HepG2 (cell line): ENCODE data around the gene PLSCR5. TPM values are rescaled to one million over a fixed set of nuclear protein-coding genes. Genes with fewer than 3 reads are reported as not detected.

Experiments
- AKNA ChIP-seq: sonication (generic); formaldehyde crosslinking; IDR thresholded peaks from 2 replicates; pipeline ENCODE4 v1.4.0; 2020; ENCODE audit warnings: missing genetic modification reagents, borderline replicate concordance
- DMTF1 ChIP-seq: sonication (generic); formaldehyde crosslinking; IDR thresholded peaks from 2 replicates; pipeline ENCODE4 v1.4.0; 2020; ENCODE audit warnings: mild to moderate bottlenecking, missing genetic modification reagents
- EP300 ChIP-seq, 3 experiments: sonication (generic) in 1 of 3; formaldehyde crosslinking in 1 of 3; IDR thresholded peaks; 2 replicates each; pipeline versions ENCODE4 v1.5.1 to v1.6.1; 2011 to 2020; ENCODE audit warnings: low read depth in 2 of 3, low read length in 2 of 3, borderline replicate concordance in 1 of 3, improper control_type of control experiment in 1 of 3, mild to moderate bottlenecking in 1 of 3, missing genetic modification reagents in 1 of 3, moderate library complexity in 1 of 3
- FOXM1 ChIP-seq: sonication (generic); formaldehyde crosslinking; IDR thresholded peaks from 2 replicates; pipeline ENCODE4 v1.5.0; 2020; ENCODE audit warnings: missing genetic modification reagents
- MXD4 ChIP-seq: IDR thresholded peaks from 2 replicates; pipeline ENCODE4 v1.6.1; 2016; ENCODE audit warnings: mild to moderate bottlenecking, missing biosample characterization, missing genetic modification reagents
- NBN ChIP-seq: fragments of 450-650 bp; conservative IDR thresholded peaks from 2 replicates; pipeline ENCODE4 v1.6.1; 2017
- NCOA5 ChIP-seq: sonication (generic); formaldehyde crosslinking; IDR thresholded peaks from 2 replicates; pipeline ENCODE4 v1.4.0; 2020; ENCODE audit warnings: missing genetic modification reagents
- PRPF4 ChIP-seq: fragments of 200-400 bp; formaldehyde crosslinking; IDR thresholded peaks from 2 replicates; pipeline ENCODE4 v1.6.1; 2016; ENCODE audit warnings: low read length, low read depth; ENCODE audit not compliant: poor library complexity, severe bottlenecking
- RARG ChIP-seq: sonication (generic); formaldehyde crosslinking; IDR thresholded peaks from 2 replicates; pipeline ENCODE4 v1.4.0; 2020; ENCODE audit warnings: low read depth, mild to moderate bottlenecking, missing genetic modification reagents
- SRY ChIP-seq: sonication (generic); formaldehyde crosslinking; IDR thresholded peaks from 2 replicates; pipeline ENCODE4 v1.8.0; 2022; ENCODE audit warnings: mild to moderate bottlenecking, missing genetic modification reagents
- ZNF337 ChIP-seq: sonication (generic); formaldehyde crosslinking; IDR thresholded peaks from 2 replicates; pipeline ENCODE4 v1.5.1; 2020; ENCODE audit warnings: missing genetic modification reagents, low read depth, mild to moderate bottlenecking, borderline replicate concordance
- ZNF414 ChIP-seq: sonication (generic); formaldehyde crosslinking; IDR thresholded peaks from 2 replicates; pipeline ENCODE4 v1.5.0; 2020; ENCODE audit warnings: missing genetic modification reagents
- polyA plus RNA-seq, 8 experiments: library from polyadenylated mRNA; depleted of rRNA in 3 of 8; stranded (reverse) in 7 of 8; unstranded in 1 of 8; fragments of >200 nt; fragmentation: Illumina TruSeq in 4 of 8; extraction: Trizol in 4 of 8; gene quantifications; 2 replicates each; pipeline versions ENCODE4 v1.2.1 to v1.2.3, GENCODE V29; 2011 to 2016; ENCODE audit warnings: low read depth in 4 of 8, missing spikeins in 1 of 8, mixed read lengths in 1 of 8; ENCODE audit not compliant: insufficient read depth in 1 of 8
- total RNA-seq, 5 experiments: library from RNA; depleted of rRNA; stranded (reverse); fragments of >200 nt; fragmentation: Illumina TruSeq; extraction: Trizol; gene quantifications; 2 replicates each; pipeline ENCODE4 v1.2.3, GENCODE V29; 2016; ENCODE audit warnings: low read depth in 1 of 5
- TF ChIP-seq, protein P1 (sequence below): sonication (generic); formaldehyde crosslinking; IDR thresholded peaks from 2 replicates; pipeline ENCODE4 v1.4.0; 2020; ENCODE audit warnings: missing genetic modification reagents
- TF ChIP-seq, protein P2 (sequence below): sonication (generic); formaldehyde crosslinking; IDR thresholded peaks from 2 replicates; pipeline ENCODE4 v1.8.1; 2023; ENCODE audit warnings: mild to moderate bottlenecking, moderate library complexity, missing genetic modification reagents
- TF ChIP-seq, protein P3 (sequence below): sonication (generic); formaldehyde crosslinking; IDR thresholded peaks from 2 replicates; pipeline ENCODE4 v1.5.1; 2020; ENCODE audit warnings: mild to moderate bottlenecking, moderate library complexity, missing genetic modification reagents

The PLSCR5 gene
- total and polyA plus RNA-seq, 2 of the 13 experiments (the other 11 are each of a cell fraction or from before 2014, with no cell fraction given): 0.50 TPM; not detected in 1

DNA sequence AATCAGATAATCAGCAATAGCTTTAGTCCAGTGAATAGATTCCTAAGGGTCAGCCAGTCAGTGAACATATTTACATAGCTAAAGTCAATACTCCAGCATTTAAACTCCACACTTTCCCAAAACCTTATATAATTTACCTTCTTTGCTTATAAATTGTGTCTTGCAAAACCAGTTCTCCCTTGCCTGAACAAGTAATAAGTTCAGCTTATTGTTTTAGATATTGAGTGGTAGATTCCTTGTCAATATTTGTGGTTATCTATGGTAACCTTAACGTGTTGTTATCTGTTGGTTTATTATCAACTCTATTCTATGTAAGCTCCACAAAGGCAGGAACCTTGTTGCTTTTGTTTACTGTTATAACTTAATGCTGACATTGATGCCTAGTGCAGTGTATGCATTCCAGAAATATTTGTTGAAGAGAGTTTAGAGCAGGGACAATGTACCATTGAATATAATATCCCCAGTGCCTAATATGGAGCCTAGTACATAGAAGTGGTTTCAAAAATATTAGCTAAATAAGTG is 24.0 kb downstream of the PLSCR5 start (continued):
- TF ChIP-seq, protein P1, sequence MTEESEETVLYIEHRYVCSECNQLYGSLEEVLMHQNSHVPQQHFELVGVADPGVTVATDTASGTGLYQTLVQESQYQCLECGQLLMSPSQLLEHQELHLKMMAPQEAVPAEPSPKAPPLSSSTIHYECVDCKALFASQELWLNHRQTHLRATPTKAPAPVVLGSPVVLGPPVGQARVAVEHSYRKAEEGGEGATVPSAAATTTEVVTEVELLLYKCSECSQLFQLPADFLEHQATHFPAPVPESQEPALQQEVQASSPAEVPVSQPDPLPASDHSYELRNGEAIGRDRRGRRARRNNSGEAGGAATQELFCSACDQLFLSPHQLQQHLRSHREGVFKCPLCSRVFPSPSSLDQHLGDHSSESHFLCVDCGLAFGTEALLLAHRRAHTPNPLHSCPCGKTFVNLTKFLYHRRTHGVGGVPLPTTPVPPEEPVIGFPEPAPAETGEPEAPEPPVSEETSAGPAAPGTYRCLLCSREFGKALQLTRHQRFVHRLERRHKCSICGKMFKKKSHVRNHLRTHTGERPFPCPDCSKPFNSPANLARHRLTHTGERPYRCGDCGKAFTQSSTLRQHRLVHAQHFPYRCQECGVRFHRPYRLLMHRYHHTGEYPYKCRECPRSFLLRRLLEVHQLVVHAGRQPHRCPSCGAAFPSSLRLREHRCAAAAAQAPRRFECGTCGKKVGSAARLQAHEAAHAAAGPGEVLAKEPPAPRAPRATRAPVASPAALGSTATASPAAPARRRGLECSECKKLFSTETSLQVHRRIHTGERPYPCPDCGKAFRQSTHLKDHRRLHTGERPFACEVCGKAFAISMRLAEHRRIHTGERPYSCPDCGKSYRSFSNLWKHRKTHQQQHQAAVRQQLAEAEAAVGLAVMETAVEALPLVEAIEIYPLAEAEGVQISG (CRISPR knock-in tag): no peak
- no peak for TF ChIP-seq NBN
- TF ChIP-seq, protein P2, sequence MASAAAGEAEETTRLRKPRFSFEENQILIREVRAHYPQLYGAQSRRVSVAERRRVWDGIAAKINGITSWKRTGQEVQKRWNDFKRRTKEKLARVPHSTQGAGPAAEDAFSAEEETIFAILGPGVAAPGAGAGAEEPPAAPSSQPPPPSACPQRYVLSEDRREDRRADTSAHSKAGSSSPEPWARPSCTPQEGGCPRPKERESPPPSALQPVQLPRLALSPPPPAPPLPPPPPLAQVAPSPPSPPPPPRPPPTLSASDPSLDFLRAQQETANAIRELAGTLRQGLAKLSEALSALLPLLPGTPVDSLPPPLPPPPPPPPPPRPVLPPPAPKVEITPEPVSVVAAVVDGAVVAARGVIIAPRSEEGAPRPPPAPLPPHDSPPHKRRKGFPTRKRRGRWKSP (CRISPR knock-in tag): no peak
- no peak for TF ChIP-seq AKNA (CRISPR knock-in tag)
- TF ChIP-seq PRPF4: no peak
- no peak for TF ChIP-seq NCOA5 (CRISPR knock-in tag)
- TF ChIP-seq ZNF337 (CRISPR knock-in tag): no peak
- TF ChIP-seq ZNF414: 0 out of 2 replicates have a peak, but pooled peaks have one; percentile 36
- no peak for TF ChIP-seq SRY (CRISPR knock-in tag)
- TF ChIP-seq, protein P3, sequence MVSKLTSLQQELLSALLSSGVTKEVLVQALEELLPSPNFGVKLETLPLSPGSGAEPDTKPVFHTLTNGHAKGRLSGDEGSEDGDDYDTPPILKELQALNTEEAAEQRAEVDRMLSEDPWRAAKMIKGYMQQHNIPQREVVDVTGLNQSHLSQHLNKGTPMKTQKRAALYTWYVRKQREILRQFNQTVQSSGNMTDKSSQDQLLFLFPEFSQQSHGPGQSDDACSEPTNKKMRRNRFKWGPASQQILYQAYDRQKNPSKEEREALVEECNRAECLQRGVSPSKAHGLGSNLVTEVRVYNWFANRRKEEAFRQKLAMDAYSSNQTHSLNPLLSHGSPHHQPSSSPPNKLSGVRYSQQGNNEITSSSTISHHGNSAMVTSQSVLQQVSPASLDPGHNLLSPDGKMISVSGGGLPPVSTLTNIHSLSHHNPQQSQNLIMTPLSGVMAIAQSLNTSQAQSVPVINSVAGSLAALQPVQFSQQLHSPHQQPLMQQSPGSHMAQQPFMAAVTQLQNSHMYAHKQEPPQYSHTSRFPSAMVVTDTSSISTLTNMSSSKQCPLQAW (CRISPR knock-in tag): no peak
- peak in 1 of 2 experiments; percentile 74; a peak in 1 of 4 replicates for TF ChIP-seq EP300 (IDR thresholded peaks at IDR 0.05; ENCODE audit: low read depth in 2 of 2, low read length in 2 of 2)
- no peak; the same call in 1 of the 2 replicates for TF ChIP-seq EP300 (CRISPR knock-in tag; IDR thresholded peaks at IDR 0.05; ENCODE audit: borderline replicate concordance)
- no peak for TF ChIP-seq RARG (CRISPR knock-in tag)
- no peak for TF ChIP-seq FOXM1 (CRISPR knock-in tag)
- no peak for TF ChIP-seq DMTF1 (CRISPR knock-in tag)
- TF ChIP-seq MXD4: no peak
